ENCODE measurements around the gene EQTN.
"Not testable (repeated sequence)": the region's sequence is repeated elsewhere in the genome, so short reads cannot be mapped to it uniquely, and the experiment has no call there.

Gene EQTN

GRCh38 chr9:27293996-27294395 is 3.0 kb downstream of the EQTN start:
- no peak for DNase-seq (ENCODE audit: low read depth in 2 of 3, low spot score in 1 of 3)

DNA sequence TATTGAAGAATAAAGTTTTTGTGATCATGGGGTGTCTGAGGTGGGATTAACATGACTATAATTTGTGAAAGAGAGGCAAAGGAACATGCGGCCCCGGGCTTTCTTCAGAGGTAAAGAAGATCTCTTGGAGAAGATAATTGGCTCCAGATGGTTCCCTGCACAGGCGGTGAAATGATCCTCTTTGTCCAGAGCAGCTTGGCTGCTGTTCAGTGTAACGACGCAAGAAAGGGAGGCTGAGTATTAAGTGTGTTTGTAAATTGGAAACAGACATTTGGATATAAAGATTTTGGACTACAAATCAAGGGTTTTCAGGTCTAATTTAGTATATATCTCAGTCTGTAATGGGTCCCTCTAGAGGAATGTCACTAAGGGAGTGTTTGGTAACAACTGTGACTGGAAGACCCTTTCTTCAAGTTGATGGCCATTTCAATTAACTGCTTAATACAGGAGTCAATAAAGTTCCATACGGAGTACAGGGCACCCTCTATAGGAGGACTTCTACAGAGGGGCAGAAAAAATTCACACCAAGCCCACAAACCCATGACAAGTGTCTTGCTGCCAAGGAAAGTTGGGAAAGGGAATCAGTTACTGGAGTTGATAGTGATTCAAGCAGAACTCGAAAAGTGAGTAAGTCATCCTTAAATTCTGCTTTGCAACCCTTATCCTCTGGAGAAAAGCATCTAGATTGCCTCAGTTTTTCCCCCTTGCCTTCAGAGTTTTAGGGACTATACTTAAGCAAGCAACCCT is 4.1 kb downstream of the EQTN start:
- no peak for DNase-seq (ENCODE audit: low read depth in 2 of 3, low spot score in 1 of 3)

- no peak for DNase-seq (ENCODE audit: low read depth in 2 of 3, low spot score in 1 of 3)
Measured at GRCh38 chr9:27291292-27291691, 5.7 kb downstream of the EQTN start.

DNA sequence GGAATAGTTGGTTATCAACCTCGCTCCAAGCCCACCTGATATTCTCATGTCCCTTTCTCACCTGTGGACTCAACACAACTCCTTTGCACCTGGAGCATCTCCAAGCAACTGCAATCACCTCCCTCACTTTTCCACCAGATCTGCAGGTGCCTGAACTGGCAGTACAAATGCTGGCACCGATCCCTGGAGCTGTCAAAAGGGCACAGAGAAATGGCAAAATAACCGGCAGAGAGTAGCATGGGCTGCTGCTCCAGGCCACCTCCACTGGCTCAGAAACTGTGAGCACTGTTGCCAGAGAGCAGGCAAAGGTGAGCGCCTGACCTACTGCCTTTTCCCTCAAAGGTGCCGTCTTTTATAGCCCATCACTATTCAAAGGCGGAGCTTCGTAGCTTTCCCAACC is 14.7 kb downstream of the EQTN start:
- no peak for DNase-seq (ENCODE audit: low read depth in 2 of 3, low spot score in 1 of 3)

DNA sequence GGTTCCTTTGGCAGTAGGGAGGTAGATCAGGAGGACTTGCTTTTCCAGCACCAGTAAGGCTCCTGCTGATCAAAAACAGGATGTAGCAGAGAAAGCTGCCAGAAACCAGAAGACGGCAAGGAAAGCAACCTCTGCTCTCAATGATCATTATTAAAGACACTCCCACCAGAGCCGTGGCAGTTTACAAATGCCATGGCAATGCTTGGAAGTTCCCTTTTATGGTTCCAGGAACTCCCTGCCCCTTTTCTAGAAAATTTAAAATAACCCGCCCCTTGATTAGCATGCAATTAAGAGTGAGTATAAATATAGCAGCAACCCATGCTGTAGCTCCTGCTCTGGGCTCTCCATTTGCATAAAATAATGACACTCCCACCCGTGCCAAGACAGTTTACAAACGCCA is 16.1 kb downstream of the EQTN start:
- DNase-seq (ENCODE audit: low read depth in 2 of 3, low spot score in 1 of 3), result no peak

GRCh38 chr9:27280249-27280648 is 16.7 kb downstream of the EQTN start:
- no peak for DNase-seq (ENCODE audit: low read depth in 2 of 3, low spot score in 1 of 3)

- DNase-seq (ENCODE audit: low read depth in 2 of 3, low spot score in 1 of 3), result no peak
Measured at GRCh38 chr9:27279611-27280010, 17.3 kb downstream of the EQTN start.

GRCh38 chr9:27278374-27278773 is 18.6 kb downstream of the EQTN start:
- no peak for DNase-seq (ENCODE audit: low read depth in 2 of 3, low spot score in 1 of 3)

DNA sequence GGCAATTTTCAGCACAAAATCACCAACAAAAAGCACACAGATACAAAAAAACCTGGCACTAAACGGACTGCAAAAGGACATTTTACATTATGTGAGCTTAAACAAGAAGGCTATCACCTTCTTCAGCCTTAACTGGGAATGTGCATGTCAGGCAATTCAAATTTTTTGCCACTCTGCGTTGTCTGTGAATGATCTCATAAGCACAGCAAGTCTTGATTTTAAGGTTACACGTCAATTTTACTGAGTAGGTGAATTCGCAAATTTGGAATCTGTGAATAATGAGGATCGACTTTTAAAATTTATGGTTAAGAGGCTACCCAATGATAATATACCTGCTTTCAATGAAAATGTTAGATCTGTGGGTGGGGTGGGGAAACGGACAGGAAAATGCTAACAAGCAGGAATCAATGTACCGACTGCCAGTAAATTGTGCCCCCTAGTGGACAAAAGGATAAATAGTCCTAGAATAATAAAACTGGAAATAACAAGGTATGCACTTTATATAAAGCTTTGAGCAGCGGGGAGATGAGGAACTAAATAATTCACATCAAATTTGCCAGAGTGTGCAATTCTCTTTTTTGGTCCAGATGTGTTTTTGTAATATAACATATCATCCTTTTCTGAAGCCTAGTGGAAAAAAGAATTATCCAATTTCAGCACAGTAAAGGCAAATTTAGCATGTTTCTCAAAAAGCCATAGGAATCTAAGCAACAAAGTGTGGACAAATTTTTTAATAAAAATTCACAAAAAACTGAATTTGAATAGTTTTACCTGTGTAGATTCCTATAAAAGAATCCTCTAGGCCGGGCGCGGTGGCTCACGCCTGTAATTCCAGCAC is 20.5 kb downstream of the EQTN start:
- peak in 1 of 3 donors; percentile 8 for DNase-seq (ENCODE audit: low read depth in 2 of 3, low spot score in 1 of 3)

DNA sequence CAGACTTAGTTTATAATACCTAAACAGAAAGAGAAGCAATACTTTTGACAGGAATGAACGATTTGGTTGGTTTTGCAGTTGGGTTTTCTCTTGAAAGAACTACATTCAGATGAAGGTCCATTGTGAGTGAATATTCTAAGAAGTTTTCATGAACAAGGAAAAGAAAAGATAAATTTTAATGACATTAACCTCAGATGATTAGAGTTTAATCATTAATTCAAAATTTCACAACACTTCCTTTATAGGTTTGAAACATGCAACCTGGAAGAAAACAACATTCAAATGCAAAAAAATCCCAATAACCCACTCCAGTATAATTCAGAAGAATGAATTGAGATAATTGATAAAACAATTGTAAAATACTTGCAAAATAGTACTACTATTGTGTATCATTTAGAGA is 23.8 kb downstream of the EQTN start:
- DNase-seq (ENCODE audit: low read depth in 2 of 3, low spot score in 1 of 3), result no peak

GRCh38 chr9:27272103-27272502 is 24.8 kb downstream of the EQTN start:
- DNase-seq (ENCODE audit: low read depth in 2 of 3, low spot score in 1 of 3), result no peak

DNA sequence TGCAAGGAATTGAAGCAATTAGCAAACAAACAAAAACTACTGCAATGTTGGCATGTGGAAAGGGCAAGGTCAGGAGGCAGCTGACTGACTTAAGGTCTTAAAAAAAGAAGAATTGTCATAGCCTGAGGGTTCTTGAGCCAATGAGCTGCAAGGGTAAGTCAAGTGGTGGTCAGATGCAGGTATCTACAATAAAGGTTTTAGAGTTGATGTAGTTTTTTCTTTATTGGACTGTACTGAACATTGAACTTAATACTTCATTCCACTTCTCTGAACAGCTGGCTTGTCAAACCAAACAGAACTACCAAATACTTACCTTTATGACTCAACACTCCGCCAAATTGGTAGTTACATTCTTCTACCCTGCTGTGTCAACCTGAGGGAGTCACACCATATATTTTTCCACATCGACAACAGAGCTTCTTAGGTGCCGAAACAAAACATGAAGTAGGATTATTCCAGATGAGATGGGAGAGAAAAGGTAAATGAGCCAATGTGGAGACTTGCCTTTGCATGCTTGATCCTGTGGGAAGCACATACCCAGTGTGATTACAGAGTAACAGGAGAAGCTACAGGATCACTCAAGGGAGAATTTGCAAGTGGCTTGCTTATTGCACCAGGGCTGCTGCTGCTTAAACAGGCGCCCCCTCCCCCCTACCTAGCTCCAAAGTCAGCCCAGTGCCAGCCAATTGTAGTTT is 35.3 kb downstream of the EQTN start:
- DNase-seq (ENCODE audit: low read depth in 2 of 3, low spot score in 1 of 3), result no peak

DNA sequence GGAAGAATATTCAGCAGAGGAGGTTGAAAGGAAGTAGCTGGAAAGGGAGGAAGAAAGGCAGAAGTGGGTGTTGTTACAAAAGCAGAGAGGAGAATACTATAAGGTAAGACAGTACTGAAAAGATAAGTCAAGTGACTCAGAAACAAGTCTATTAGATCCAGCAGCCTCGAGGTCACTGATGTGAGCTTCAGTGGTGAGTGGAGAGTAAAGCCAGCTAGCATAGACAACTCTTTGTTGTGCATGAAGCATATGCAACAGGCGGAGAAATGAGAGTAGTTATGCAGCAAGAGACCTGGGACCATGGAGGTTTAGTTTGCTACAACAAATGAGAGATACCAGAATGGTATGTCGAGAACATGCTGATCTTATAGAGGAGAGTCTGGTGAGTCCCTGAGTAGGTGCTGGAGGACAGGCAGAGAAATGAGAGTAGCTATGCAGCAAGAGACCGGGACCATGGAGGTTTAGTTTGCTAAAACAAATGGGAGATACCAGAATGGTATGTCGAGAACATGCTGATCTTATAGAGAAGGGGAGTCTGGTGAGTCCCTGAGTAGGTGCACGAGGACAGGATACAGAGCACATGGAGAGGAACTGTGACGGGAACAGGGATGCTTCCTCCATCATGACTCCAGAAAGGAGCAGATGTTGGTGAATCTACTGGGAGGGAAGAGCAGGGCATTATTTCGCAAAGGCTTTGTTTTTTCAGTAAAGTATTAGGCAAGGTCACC is 36.0 kb downstream of the EQTN start:
- no peak for DNase-seq (ENCODE audit: low read depth in 2 of 3, low spot score in 1 of 3)

GRCh38 chr9:27258662-27259061 is 38.3 kb downstream of the EQTN start:
- DNase-seq (ENCODE audit: low read depth in 2 of 3, low spot score in 1 of 3), result no peak

DNA sequence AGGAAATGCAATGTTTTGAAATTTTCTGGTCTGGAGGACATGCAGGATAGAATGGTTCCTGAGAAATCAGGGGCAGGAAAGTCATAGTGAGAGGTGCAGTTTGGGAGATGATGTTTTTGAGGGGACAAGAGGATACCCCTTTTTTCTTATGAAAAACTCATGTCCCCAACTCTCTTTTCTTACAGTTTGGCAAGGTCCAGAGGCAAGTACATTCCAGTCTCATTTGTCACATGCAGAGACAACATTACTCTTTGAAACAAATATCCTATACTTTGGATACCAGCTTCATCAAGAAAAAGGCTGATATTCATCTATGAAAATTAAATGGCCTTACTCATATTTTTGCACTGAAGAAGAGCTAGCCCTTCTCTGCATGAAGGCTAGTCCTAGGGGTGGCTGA is 48.2 kb downstream of the EQTN start:
- no peak for DNase-seq (ENCODE audit: low read depth in 2 of 3, low spot score in 1 of 3)

GRCh38 chr9:27247756-27248155 is 49.2 kb downstream of the EQTN start:
- peak in 1 of 3 donors; percentile 3 for DNase-seq (ENCODE audit: low read depth in 2 of 3, low spot score in 1 of 3)

GRCh38 chr9:27239648-27240047 is 57.3 kb downstream of the EQTN start:
- not testable (repeated sequence) for DNase-seq (ENCODE audit: low read depth in 2 of 3, low spot score in 1 of 3)

All from stimulated activated CD4-positive, alpha-beta T cell treated with anti-CD3 and anti-CD28 coated beads, Interleukin-12 subunit alpha, Interleukin-12 subunit beta, amount 100 ng/mL, for 48 hours (primary cell).